ENCODE data around the gene PRR22. TPM values are rescaled to one million over a fixed set of nuclear protein-coding genes. Genes with fewer than 3 reads are reported as not detected.

Gene PRR22
- total RNA-seq, 2 experiments from 2014 or later: 6.1 to 10.5 TPM

DNA sequence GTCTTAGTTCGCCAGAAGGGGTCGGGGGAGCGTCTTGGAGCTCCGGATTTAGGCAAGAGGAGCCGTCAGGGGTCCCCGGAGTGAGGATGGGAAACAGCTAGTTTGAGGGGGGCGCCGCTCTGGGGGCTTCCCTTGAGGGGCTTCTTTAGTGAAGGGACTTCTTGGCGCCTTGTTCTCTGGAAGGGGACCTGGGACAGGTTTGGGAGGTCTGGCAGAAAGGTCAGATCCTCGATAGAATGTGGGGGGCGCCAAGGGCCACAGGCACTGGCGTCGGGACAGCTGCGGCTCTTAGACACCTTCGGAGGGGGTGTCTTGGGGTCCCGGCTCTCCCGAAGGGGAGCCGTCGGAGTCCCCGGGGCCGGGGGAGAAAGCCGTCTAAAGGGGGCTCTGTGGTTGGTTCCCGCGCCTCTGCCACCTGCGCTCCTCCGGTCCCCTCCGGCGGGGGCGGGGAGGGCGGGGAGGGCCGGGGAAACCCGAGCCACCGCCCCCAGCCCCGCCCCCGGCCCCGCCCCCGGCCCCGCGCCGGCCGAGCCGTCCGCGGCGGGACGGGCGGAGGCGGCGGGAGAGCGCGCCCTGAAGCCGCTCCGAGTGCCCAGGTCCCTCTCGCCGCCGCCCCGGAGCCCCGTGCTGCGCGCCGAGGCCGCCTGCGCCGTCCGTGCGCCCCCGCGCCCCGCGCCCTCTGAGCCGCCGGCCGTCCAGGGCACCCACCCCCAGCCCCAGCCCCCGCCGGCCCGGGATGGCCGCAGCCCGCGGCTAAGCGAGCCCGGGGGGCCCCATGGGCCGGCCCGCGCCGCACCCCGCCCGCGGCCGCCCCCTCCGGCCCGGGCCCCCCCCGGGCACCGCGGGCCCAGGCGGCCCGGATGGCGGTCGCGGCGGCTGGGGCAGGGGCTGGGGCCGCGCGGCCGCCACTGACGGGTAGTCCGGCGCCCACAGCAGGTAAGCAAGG is 20.2 kb upstream of the PRR22 start, which contains the start of gene NRTN:
Gene NRTN (plus strand): TSS at position 552 of the 946 bp plus-strand sequence. CDS start 19,099 bp downstream, outside the sequence.
- Histone ChIP-seq H3K9me3 (ENCODE audit: low read length) (no peaks in the 10 kb centered on the region), H3K4me2 (ENCODE audit: low read length) (peak within 1 kb of the TSS; percentile 87), H3K4me3 (ENCODE audit: low read depth, low read length, poor library complexity, severe bottlenecking) (peak within 1 kb of the TSS; percentile 55), H3K9me2 (ENCODE audit: insufficient read depth, low read length) (no peaks in the 10 kb centered on the region), H2AFZ (ENCODE audit: low read length) (peak within 1 kb of the TSS; percentile 93), H3K27ac (ENCODE audit: low read depth, low read length, poor library complexity, severe bottlenecking) (no peak within 1 kb of the TSS), H3K4me1 (ENCODE audit: insufficient read depth, low read length, poor library complexity, severe bottlenecking) (peaks cover 17% of the 10 kb centered on the region), H3K36me3 (ENCODE audit: insufficient read depth, low read length) (no peaks in the 10 kb centered on the region), H3K79me2 (ENCODE audit: insufficient read depth, low read depth, low read length) (no peaks in the 10 kb centered on the region), H4K20me1 (ENCODE audit: insufficient read depth, low read length) (no peaks in the 10 kb centered on the region)
- BruUV-seq (replicated peaks): no TSS peak
- DNase-seq (ENCODE audit: low spot score): peak; percentile 67
- intact Hi-C loops (cut with micrococcal nuclease; ENCODE audit: unreplicated experiment): loop anchor here (1.0 kb wide), 3 partner anchors 22 to 218 kb away; no protein-coding TSS in a partner anchor
- CTCF ChIA-PET (ENCODE audit: unreplicated experiment): interaction anchor here (0.7 to 1.5 kb wide), 8 partner anchors 20 to 218 kb away, joined by 3 to 12 read pairs (median 4); partner anchors contain the start of genes NDUFA11 and VMAC
- no peak for TF ChIP-seq EZH2phosphoT487 (IDR thresholded peaks at IDR 0.05; ENCODE audit: borderline replicate concordance, low read depth, low read length)
- TF ChIP-seq, protein P1, sequence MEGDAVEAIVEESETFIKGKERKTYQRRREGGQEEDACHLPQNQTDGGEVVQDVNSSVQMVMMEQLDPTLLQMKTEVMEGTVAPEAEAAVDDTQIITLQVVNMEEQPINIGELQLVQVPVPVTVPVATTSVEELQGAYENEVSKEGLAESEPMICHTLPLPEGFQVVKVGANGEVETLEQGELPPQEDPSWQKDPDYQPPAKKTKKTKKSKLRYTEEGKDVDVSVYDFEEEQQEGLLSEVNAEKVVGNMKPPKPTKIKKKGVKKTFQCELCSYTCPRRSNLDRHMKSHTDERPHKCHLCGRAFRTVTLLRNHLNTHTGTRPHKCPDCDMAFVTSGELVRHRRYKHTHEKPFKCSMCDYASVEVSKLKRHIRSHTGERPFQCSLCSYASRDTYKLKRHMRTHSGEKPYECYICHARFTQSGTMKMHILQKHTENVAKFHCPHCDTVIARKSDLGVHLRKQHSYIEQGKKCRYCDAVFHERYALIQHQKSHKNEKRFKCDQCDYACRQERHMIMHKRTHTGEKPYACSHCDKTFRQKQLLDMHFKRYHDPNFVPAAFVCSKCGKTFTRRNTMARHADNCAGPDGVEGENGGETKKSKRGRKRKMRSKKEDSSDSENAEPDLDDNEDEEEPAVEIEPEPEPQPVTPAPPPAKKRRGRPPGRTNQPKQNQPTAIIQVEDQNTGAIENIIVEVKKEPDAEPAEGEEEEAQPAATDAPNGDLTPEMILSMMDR (conservative IDR thresholded peaks at IDR 0.05; ENCODE audit: low read length): no peak
- POLR2A ChIA-PET: interaction anchor here (0.6 to 1.0 kb wide), 4 partner anchors 15 to 1651 kb away, joined by 3 to 5 read pairs (median 4); no protein-coding TSS in a partner anchor

DNA sequence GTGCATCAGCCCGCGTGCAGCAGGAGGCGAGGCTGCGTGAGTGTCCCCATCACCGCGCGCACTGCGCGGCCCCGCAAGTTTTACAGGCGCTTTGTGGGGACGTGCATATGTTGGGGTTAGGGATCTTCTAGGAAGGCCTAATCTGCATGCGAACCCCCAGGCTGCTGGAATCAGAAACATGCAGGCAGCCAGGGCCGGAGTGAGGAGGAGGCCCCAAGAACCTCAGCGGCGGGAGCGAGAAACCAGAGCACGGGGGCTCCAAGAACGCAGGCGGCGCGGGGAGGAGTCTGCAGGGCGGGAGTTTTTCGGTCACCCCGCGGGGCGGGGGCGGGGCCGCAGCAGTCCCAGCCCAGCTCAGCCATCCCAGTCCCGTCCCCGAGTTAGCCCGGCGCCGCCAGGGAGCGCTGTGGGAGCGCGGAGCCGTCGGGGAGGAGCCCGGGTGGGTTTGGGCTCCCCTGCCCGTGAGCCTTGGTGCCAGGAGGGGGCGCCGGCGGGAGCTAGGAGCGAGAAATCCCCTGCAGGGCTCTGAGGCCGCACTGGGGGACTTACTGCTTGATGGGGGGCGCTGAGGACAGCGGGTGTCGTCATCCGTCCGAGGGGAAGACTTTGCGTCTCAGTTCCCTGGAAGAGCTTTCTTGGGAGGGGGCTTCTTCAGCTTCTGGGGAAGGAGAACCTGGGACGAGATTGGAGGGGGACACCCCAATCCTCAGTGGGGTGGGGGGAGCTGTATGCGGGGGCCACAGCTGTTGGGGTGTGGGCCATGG is 19.4 kb upstream of the PRR22 start:
- intact Hi-C loops (cut with micrococcal nuclease; ENCODE audit: unreplicated experiment): loop anchor here (1.0 kb wide), 3 partner anchors 22 to 218 kb away; no protein-coding TSS in a partner anchor
- ChIA-PET CTCF (ENCODE audit: unreplicated experiment) (interaction anchor here (0.6 to 1.5 kb wide), 10 partner anchors 21 to 219 kb away, joined by 3 to 12 read pairs (median 4); partner anchors contain the start of genes NDUFA11 and VMAC), POLR2A (interaction anchor here (0.6 to 1.0 kb wide), 4 partner anchors 16 to 1652 kb away, joined by 3 to 5 read pairs (median 4); no protein-coding TSS in a partner anchor)
- Histone ChIP-seq H4K20me1 (ENCODE audit: insufficient read depth, low read length) (no peaks in the 10 kb centered on the region), H3K4me3 (ENCODE audit: low read depth, low read length, poor library complexity, severe bottlenecking) (peak overlapping the region; percentile 55), H3K4me1 (ENCODE audit: insufficient read depth, low read length, poor library complexity, severe bottlenecking) (peaks cover 17% of the 10 kb centered on the region), H3K9me3 (ENCODE audit: low read length) (no peaks in the 10 kb centered on the region), H3K36me3 (ENCODE audit: insufficient read depth, low read length) (no peaks in the 10 kb centered on the region), H3K9me2 (ENCODE audit: insufficient read depth, low read length) (no peaks in the 10 kb centered on the region), H3K79me2 (ENCODE audit: insufficient read depth, low read depth, low read length) (no peaks in the 10 kb centered on the region), H3K4me2 (ENCODE audit: low read length) (peak overlapping the region; percentile 87), H3K27ac (ENCODE audit: low read depth, low read length, poor library complexity, severe bottlenecking) (no peak overlapping the region), H2AFZ (ENCODE audit: low read length) (peak overlapping the region; percentile 93)
- peak; percentile 93 for DNase-seq (ENCODE audit: low spot score)
- no TSS peak for BruUV-seq (replicated peaks)
- TF ChIP-seq, protein P1 (conservative IDR thresholded peaks at IDR 0.05; ENCODE audit: low read length): peak; percentile 100
- TF ChIP-seq EZH2phosphoT487 (IDR thresholded peaks at IDR 0.05; ENCODE audit: borderline replicate concordance, low read depth, low read length): no peak
